ENCODE measurements around the gene NDUFB7.
"Not testable (repeated sequence)": the region's sequence is repeated elsewhere in the genome, so short reads cannot be mapped to it uniquely, and the experiment has no call there.

The NDUFB7 gene

GRCh38 chr19:14553042-14553938 is 18.6 kb downstream of the NDUFB7 start:
- DNase-seq = no peak

- not testable (repeated sequence) for DNase-seq
Observed at GRCh38 chr19:14552006-14552360, 19.9 kb downstream of the NDUFB7 start.

- peak; percentile 68 to 69 for DNase-seq
Observed at GRCh38 chr19:14551134-14552005, 20.5 kb downstream of the NDUFB7 start.

GRCh38 chr19:14550201-14550754 is 21.6 kb downstream of the NDUFB7 start:
- DNase-seq = no peak

GRCh38 chr19:14545716-14546082 is 26.2 kb downstream of the NDUFB7 start:
- DNase-seq = no peak

GRCh38 chr19:14544977-14545715 is 26.7 kb downstream of the NDUFB7 start:
- DNase-seq = no peak

- DNase-seq = no peak
Observed at GRCh38 chr19:14544047-14544446, 27.8 kb downstream of the NDUFB7 start.

GRCh38 chr19:14542711-14543328 is 29.0 kb downstream of the NDUFB7 start:
- DNase-seq = no peak

- not testable (repeated sequence) for DNase-seq
Observed at GRCh38 chr19:14541979-14542378, 29.9 kb downstream of the NDUFB7 start.

- no peak for DNase-seq
Observed at GRCh38 chr19:14540741-14541525, 30.9 kb downstream of the NDUFB7 start.

GRCh38 chr19:14536926-14537692 is 34.8 kb downstream of the NDUFB7 start:
- DNase-seq = no peak

GRCh38 chr19:14533450-14533849 is 38.4 kb downstream of the NDUFB7 start:
- DNase-seq = no peak

- no peak for DNase-seq
Observed at GRCh38 chr19:14530506-14530905, 41.4 kb downstream of the NDUFB7 start.

GRCh38 chr19:14530005-14530348 is 41.9 kb downstream of the NDUFB7 start:
- DNase-seq = no peak

- DNase-seq = peak; percentile 100
Observed at GRCh38 chr19:14529254-14530004, 42.4 kb downstream of the NDUFB7 start, which contains the start of gene TECR. Gene TECR, plus strand, starts transcription at chr19:14529594. Its CDS starts 103 bp downstream, at chr19:14529697.

GRCh38 chr19:14528419-14529253 is 43.2 kb downstream of the NDUFB7 start:
- DNase-seq = no peak

- DNase-seq = no peak
Observed at GRCh38 chr19:14526423-14526822, 45.4 kb downstream of the NDUFB7 start.

GRCh38 chr19:14525729-14526128 is 46.1 kb downstream of the NDUFB7 start:
- DNase-seq = no peak

- DNase-seq = no peak
Observed at GRCh38 chr19:14520543-14520942, 51.3 kb downstream of the NDUFB7 start.

Measured in activated CD4-positive, alpha-beta T cell treated with anti-CD3 and anti-CD28 coated beads, Interleukin-2, amount 50 U/mL, for 4 hours (primary cell).